OCI-LY1 (cell line): ENCODE data around the gene KRCC1.
A peak's percentile ranks its signal among the peaks of the same experiment; 100 is the strongest.

Experiments used
- H2AFZ ChIP-seq: fragments of 200-600 bp; sonication (generic), shearing (Covaris generic); 2 replicates; pipeline ENCODE4 v1.6.0; 2014; ENCODE audit warnings: antibody characterized with exemption, mild to moderate bottlenecking, low read length
- H3F3A ChIP-seq: fragments of 200-600 bp; sonication (generic), shearing (Covaris generic); 2 replicates; pipeline ENCODE4 v1.6.0; 2014; ENCODE audit warnings: mild to moderate bottlenecking, antibody characterized with exemption, low read length, moderate library complexity; ENCODE audit not compliant: insufficient read depth
- H3K27ac ChIP-seq: fragments of 200-600 bp; sonication (generic); 2 replicates; pipeline ENCODE4 v1.5.1; 2014; ENCODE audit warnings: low read length, mixed run types, mild to moderate bottlenecking, low read depth; ENCODE audit not compliant: poor library complexity, severe bottlenecking
- H3K27me3 ChIP-seq: fragments of 200-600 bp; sonication (generic); 2 replicates; pipeline ENCODE4 v1.6.0; 2014; ENCODE audit warnings: antibody characterized with exemption, mild to moderate bottlenecking, low read length, moderate library complexity; ENCODE audit not compliant: insufficient read depth
- H3K36me3 ChIP-seq: fragments of 200-600 bp; sonication (generic); 2 replicates; pipeline ENCODE4 v1.6.1; 2014; ENCODE audit warnings: mild to moderate bottlenecking, antibody characterized with exemption, low read length, moderate library complexity, mixed read lengths; ENCODE audit not compliant: insufficient read depth
- H3K4me1 ChIP-seq: fragments of 200-600 bp; sonication (generic); 2 replicates; pipeline ENCODE4 v1.5.1; 2014; ENCODE audit warnings: mild to moderate bottlenecking, low read length, moderate library complexity; ENCODE audit not compliant: insufficient read depth, severe bottlenecking
- H3K4me2 ChIP-seq: fragments of 200-600 bp; sonication (generic), shearing (Covaris generic); 2 replicates; pipeline ENCODE4 v1.6.1; 2014; ENCODE audit warnings: low read length
- H3K4me3 ChIP-seq: fragments of 200-600 bp; sonication (generic); 2 replicates; pipeline ENCODE4 v1.5.1; 2014; ENCODE audit warnings: low read length, low read depth, mild to moderate bottlenecking, mixed read lengths; ENCODE audit not compliant: poor library complexity, severe bottlenecking
- H3K79me2 ChIP-seq: fragments of 200-600 bp; shearing (Covaris generic); 2 replicates; pipeline ENCODE4 v1.6.1; 2016; ENCODE audit warnings: mixed run types, low read length, mixed read lengths; ENCODE audit not compliant: insufficient read depth
- H3K9ac ChIP-seq: fragments of 200-600 bp; sonication (generic), shearing (Covaris generic); 2 replicates; pipeline ENCODE4 v1.6.1; 2014; ENCODE audit warnings: mild to moderate bottlenecking, low read length, mixed read lengths
- H3K9me2 ChIP-seq: fragments of 200-600 bp; sonication (generic), shearing (Covaris generic); 2 replicates; pipeline ENCODE4 v1.6.1; 2014; ENCODE audit warnings: low read depth, mild to moderate bottlenecking, low read length, mixed read lengths
- H3K9me3 ChIP-seq: fragments of 200-600 bp; shearing (Covaris generic); 2 replicates; pipeline ENCODE4 v1.6.1; 2014; ENCODE audit warnings: low read length, mixed read lengths
- H4K20me1 ChIP-seq: fragments of 200-600 bp; sonication (generic), shearing (Covaris generic); 2 replicates; pipeline ENCODE4 v1.6.0; 2016; ENCODE audit warnings: mild to moderate bottlenecking, low read length; ENCODE audit not compliant: insufficient read depth
- CTCF ChIP-seq: fragments of 200-600 bp; sonication (generic), shearing (Covaris generic); IDR thresholded peaks from 2 replicates; pipeline ENCODE4 v1.5.1; 2017; ENCODE audit warnings: mild to moderate bottlenecking, antibody characterized with exemption, low read length, moderate library complexity, mixed read lengths
- EZH2 ChIP-seq: fragments of 200-600 bp; sonication (generic), shearing (Covaris generic); IDR thresholded peaks from 2 replicates; pipeline ENCODE4 v1.8.0; 2017; ENCODE audit warnings: borderline replicate concordance, mixed run types, mild to moderate bottlenecking, antibody characterized with exemption, low read length, moderate library complexity, mixed read lengths

KRCC1 gene

GRCh38 chr2:88059979-88060906 lies 4.7 kb upstream of the KRCC1 start:
- no peaks in the 10 kb centered on the region for H3K27me3 ChIP-seq
- no peaks in the 10 kb centered on the region for H4K20me1 ChIP-seq
- no peaks in the 10 kb centered on the region for H3K9me2 ChIP-seq
- no peak overlapping the region for H2AFZ ChIP-seq
- peaks cover 9% of the 10 kb centered on the region for H3K4me1 ChIP-seq
- no peaks in the 10 kb centered on the region for H3F3A ChIP-seq
- no peak overlapping the region for H3K9ac ChIP-seq
- H3K27ac ChIP-seq, result no peak overlapping the region
- no peaks in the 10 kb centered on the region for H3K79me2 ChIP-seq
- H3K36me3 ChIP-seq, result no peaks in the 10 kb centered on the region; the same call in 1 of the 2 replicates
- TF ChIP-seq CTCF (peak; percentile 79), EZH2 (no peak)
- H3K4me2 ChIP-seq, result no peak overlapping the region
- H3K4me3 ChIP-seq, result no peak overlapping the region
- no peaks in the 10 kb centered on the region for H3K9me3 ChIP-seq

GRCh38 chr2:88058191-88058590 lies 2.6 kb upstream of the KRCC1 start:
- Histone ChIP-seq H3K9ac (no peak overlapping the region), H3K9me2 (no peaks in the 10 kb centered on the region), H3K4me3 (no peak overlapping the region), H3K36me3 (peaks cover 7% of the 10 kb centered on the region; the same call in 1 of the 2 replicates), H3K4me1 (peaks cover 25% of the 10 kb centered on the region), H3K27ac (no peak overlapping the region), H3K79me2 (peaks cover 19% of the 10 kb centered on the region), H4K20me1 (no peaks in the 10 kb centered on the region), H3K27me3 (no peaks in the 10 kb centered on the region), H3K9me3 (no peaks in the 10 kb centered on the region), H2AFZ (0 out of 2 replicates have a peak overlapping the region, but pooled peaks have one; percentile 28), H3F3A (no peaks in the 10 kb centered on the region), H3K4me2 (no peak overlapping the region)
- TF ChIP-seq EZH2, result no peak
- no peak for TF ChIP-seq CTCF

GRCh38 chr2:88057437-88057844 lies 1.9 kb upstream of the KRCC1 start:
- Histone ChIP-seq H3F3A (no peaks in the 10 kb centered on the region), H3K4me2 (no peak overlapping the region), H3K9me2 (no peaks in the 10 kb centered on the region), H3K9me3 (no peaks in the 10 kb centered on the region), H3K27me3 (no peaks in the 10 kb centered on the region), H2AFZ (peak overlapping the region; percentile 45; the same call in 1 of the 2 replicates), H3K4me1 (peaks cover 28% of the 10 kb centered on the region), H3K4me3 (no peak overlapping the region), H4K20me1 (no peaks in the 10 kb centered on the region), H3K27ac (no peak overlapping the region), H3K36me3 (peaks cover 15% of the 10 kb centered on the region; the same call in 1 of the 2 replicates), H3K79me2 (peaks cover 24% of the 10 kb centered on the region), H3K9ac (no peak overlapping the region)
- TF ChIP-seq EZH2 (no peak), CTCF (no peak)
